GM21825 (cell line): ENCODE results near the gene SH3RF3.
"Not testable (repeated sequence)": the region's sequence is repeated elsewhere in the genome, so short reads cannot be mapped to it uniquely, and the experiment has no call there.

Experiments
- ATAC-seq: cut with Tn5 transposase; IDR thresholded peaks from one replicate; pipeline ENCODE4 v1.9.1; 2021; ENCODE audit warnings: mild to moderate bottlenecking, moderate library complexity; ENCODE audit not compliant: unreplicated experiment

Gene SH3RF3

DNA sequence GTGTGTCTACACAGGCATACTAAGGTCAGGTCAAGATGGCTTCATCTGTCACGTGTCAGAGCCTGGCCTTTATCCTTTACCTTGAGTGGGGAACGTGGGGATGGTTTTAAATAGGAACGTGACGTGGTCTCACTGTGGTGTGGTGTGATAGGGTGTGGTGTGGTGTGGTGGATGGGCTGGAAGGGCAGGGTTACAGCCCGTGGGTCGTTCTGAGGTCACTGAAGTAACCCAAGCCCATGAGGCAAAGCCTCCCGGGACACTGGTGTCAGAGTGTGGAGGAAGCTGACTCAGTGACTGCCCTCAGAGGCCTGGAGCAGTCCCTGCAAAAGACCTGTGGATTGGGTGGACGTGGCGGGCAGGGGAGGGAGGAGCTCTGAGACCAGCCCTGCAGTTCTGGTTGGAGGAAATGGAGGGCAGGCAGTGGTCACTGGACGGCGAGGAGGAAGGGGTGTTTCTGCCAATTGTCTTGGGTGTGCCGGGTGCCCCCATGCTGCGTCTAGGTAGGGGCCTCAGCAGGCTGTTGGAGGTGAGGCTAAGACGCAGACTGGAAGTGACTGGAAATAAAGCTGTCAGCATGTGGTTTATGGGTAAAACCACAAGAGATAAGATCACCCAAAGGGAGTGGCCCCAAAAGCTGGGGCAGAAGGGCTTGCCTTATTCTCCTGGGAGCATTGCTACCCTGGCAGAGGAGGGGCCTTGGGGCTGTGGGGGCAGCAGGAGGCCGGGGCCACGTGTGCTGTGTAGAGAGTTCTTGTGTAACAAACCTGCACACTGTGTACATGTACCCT lies 84.8 kb downstream of the SH3RF3 start:
- ATAC-seq: peak; percentile 64

DNA sequence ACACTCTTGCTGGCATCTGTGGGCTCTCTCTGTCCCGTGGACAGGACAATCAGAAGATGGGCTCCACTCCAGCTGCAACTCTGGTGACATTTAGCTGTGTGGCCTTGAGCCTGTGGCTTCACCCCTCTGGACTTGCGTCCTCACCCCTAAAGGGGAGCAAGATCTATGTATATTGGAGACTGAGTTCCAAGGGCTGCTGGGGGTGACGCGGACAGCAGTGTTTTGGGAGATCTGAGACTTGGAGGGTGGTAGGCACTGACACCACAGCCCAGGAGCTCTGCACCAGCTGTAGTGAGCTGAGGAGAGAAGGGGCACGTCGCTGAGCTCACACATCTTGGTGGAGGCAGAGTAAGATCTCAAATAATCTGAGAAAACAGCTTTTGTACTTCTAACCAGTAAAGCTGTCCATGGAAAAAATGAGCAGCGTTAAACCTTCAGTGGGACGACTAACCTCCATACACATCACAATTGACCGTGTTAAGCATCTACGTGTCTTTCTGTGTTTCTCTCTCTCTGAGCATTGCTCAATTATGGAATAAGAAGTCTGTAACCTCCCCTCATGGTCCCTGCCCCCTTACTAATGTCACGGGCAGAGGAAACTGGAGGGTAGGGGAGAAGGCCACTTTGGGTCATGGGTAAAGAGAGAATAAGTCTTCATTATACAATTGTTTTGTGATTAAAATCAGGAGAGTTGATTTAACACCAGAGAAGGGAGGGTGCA lies 85.8 kb downstream of the SH3RF3 start:
- no peak for ATAC-seq

DNA sequence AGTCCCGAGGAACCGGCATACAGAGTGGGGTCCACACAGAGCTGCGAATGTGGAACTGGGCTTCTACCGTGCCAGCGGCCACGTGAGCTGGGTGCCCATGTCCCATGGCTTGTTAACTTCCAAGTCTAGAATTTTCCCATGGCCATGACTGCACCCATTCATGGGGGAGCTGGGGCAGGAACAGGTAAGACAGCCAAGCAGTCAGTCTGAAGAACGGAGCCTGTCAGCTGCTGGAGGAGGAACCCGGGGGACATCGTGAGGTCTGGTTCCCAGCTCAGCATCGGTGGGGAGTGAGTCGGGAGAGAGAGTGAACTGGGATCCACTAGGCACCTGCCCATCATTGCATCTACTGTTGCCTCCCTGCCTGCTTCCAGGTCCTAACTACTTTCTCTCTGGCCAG lies 86.9 kb downstream of the SH3RF3 start:
- no peak for ATAC-seq

DNA sequence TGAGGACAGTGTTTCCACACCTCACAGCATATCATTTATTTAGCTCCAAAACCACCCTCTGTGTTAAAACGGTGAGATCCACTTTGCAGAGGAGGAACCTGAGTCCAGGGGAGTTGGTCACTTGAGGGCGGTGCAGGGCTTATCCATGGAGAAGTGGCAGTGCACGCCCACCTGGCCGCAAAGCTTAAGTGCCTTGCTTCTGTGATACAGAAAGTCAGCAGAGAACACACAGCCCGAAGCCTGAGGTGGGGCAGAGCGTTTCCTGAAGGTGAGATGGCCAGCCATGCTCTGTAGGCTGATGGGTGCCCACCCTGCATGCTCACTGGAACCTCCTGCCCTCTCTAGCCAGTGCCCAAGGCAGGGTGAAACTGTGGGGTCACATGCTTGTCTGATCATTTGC lies 87.3 kb downstream of the SH3RF3 start:
- ATAC-seq: no peak

DNA sequence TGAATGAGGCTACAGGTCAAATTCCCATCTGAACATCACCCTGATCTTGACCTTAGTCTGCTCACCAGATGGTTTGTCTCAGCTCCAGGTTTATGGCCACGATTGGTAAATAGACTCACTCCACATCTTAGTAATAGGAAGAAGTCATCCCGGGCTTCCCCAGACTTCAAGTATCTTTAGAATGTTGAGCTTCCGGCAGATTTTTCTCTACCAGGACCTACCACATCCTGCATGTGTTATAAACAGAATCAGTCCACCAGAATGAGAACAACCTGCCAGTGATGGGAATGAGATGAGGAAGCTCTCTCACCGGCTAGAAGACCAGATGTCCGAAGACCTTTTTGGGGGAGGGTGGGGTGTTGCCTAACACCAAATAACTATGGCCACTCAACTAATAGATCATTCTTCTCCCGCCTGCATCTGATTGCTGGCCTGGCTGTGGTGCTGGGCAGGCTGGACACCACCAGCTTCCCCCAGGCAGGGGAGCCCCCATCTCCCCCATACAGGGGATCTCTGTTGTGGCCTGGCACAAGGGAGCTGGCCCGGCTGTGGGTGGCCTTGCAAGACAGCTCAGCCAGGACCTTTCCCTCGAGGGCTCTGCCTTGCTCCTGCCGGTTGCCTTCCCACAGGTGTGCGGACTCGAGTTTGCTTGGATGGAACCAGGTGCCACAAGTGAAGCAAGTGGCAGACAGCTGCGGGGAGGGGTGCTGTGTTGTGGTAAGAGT lies 88.5 kb downstream of the SH3RF3 start:
- no peak for ATAC-seq

DNA sequence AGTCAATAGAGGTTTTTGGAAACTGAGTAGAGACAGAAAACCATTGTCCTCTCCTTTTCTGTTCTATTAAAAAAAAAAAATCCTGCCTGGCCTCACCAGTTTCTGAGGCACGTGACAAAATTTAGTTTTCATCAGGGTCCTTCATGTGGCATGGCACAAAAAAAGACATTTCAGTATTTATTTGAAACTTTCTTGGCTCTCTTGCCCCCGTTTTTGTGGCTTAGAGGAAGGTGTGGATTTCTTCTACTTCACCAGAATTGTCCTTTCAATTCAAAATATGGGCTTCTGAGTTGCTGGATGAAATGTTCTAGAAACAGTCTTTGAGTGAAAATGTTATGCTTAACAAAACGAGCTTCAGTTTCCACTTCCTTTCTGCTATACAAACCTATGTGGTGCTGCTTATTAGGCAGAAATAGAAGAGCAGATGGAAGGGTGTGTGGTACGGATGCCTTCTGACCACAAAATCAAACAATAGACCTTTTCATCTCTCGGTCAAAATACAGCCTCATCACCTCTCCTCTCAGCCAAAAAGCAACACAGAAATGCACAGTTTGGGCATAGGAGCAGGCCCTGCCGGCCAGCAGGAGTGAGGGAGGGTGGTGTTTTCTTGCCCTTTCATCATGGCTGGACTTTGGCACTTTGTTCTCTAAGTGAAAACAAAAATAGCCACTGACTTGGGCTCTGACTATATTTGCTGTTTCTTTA lies 89.2 kb downstream of the SH3RF3 start:
- peak; percentile 43 for ATAC-seq

DNA sequence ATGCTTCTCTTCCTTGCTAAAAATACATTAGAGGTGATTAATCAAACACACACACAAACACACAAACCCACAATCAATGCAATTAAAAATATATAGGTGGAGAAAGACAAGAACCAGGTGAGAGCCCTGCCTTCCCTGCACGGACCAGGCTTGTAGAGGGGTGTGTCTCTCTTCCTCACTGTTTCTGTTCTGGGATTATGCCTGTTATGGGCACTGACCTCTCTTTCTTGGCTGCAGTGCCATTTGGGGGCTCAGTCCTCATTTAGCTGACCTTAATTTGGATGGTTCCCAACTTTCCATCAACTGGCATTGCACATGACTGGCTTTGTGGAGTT lies 89.8 kb downstream of the SH3RF3 start:
- no peak for ATAC-seq

DNA sequence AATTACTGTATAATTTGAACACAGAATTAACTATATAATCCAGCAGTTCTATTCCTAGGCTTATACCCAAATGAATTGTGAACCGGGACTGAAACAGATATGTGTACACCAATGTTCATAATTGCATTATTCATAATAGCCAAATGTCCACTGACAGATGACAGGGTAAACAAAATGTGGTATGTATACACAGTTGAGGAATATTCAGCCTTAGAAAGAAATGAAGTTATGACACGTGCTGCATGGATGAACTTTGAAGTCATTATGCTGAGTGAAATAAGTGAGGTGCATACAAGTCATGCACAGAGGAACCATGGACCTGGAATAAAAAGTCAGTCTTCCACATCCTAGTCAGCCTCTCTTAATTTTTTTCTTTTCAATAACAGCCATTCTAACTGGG lies 91.9 kb downstream of the SH3RF3 start:
- ATAC-seq: no peak

DNA sequence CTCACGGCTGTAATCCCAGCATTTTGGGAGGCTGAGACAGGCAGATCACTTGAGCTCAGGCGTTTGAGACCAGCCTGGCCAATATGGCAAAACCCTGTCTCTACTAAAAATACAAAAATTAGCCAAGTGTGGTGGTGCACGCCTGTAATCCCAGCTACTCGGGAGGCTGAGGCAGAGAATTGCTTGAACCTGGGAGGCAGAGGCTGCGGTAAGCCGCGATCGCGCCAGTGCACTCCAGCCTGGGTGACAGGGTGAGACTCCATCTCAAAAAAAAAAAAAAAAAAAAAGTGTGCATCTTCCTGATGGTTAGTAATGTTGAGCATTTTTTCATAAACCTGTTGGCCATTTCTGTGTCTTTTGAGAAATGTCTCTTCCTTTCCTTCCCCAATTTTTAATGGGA lies 92.3 kb downstream of the SH3RF3 start:
- ATAC-seq: not testable (repeated sequence)

DNA sequence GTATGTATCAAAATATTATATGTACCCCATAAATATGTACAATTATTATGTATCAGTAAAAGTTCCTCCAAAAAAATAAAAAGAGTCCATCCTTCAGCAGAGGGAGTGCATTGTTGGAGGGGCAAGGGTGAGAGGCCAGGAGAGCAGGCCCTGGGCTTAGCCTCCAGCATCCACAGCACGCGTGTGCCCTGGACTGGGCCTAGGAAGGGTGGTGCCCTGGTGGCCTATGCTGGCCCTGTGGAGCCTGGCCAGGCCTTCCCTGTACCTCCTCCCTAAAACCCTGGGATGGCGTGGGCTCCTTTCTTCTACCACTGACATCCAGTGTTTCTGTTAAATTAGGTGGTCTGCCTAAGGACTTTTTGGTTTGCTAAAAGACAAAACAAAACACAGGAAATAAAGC lies 93.4 kb downstream of the SH3RF3 start:
- no peak for ATAC-seq

DNA sequence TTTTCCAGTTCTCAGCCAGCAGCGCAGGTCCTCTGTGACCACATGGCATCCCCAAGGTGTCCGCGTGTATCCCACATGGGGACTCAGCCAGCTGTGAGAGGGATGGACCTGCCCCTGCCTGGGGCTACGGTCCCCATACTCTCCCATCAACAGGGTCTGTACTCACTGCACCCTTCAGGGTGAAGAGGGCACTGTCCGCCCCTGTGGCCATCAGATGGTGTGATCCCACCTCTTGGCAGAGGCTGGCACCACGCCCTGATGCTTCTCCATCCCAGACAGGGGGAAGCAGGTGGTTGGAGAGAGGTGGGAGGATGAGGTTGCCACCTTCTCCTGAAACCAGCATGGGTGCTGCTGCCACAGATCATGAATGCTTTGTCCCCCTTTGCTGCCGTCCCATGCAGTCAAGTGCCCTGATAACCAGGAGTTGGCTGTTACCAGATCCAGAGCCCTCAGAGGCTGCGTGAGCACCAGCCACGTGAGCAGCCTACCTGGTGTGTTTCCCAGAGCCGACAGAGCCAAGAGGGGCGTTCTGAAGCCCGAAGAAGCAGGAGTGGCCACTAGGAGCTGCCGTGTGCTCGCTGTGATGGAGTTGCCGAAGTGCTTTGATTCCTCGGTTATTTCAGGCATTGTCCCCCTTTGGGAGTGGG lies 93.9 kb downstream of the SH3RF3 start:
- ATAC-seq: no peak

DNA sequence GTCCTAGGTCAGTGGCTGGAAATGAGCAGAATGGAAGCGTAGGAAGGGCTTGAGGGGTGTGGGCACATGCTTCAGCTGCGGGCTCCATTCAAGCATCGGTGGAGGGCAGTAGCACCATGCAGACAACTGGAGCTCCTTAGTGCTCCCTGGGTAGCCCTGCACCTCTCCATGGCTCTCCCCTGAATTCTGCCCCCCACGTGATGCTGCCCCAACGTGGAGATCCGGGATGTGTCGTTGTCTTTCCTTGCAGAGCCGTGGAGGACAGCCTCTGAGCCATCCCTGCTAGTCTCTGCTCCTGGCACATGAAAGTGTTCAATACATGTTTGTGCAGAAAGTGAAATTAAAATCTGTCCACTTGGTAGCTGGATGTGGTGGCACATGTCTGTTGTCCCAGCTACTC lies 94.5 kb downstream of the SH3RF3 start:
- no peak for ATAC-seq

DNA sequence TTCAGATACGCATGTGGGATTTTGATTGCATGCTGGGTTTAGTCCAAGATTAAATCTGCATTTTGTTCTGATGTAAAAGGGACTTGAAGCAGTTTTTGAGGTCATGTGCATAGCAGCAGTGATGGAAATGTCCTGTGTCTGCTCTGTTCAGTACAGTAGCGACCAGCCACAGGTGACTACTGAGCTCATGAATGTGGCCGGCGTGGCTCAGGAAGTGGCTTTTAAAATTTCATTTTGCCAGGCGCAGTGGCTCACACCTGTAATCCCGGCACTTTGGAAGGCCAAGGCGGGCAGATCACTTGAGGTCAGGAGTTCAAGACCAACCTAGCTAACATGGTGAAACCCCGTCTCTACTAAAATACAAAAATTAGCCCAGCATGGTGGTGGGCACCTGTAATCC lies 95.3 kb downstream of the SH3RF3 start:
- not testable (repeated sequence) for ATAC-seq

DNA sequence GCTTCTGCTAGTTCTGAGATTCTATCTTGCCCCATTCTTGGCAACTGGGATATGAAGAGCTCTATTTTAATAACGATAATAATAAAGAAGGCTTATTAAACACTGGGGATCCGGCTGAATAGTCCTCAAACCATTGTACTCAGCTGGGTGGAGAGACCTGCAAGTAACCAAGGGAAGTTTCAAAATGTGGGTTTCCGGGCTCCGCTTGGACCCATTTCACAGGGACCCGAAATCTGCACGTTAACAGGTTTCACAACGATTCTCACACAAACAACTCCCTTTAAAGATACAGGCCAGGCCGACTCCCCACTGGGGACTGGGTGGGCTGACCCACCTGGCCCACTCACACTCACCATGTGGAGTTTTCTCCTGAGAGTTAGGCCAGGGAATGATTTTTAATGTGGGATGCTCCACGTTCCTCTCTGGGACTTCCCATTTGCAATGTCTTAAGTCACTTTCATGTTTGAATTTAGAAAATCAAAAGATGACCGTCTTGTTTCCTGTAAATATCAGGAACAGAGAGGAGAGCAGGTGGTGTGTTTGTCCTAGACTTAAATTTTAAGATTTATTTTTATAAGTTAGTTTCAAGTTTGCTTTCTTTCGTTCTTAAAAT lies 96.3 kb downstream of the SH3RF3 start:
- no peak for ATAC-seq

DNA sequence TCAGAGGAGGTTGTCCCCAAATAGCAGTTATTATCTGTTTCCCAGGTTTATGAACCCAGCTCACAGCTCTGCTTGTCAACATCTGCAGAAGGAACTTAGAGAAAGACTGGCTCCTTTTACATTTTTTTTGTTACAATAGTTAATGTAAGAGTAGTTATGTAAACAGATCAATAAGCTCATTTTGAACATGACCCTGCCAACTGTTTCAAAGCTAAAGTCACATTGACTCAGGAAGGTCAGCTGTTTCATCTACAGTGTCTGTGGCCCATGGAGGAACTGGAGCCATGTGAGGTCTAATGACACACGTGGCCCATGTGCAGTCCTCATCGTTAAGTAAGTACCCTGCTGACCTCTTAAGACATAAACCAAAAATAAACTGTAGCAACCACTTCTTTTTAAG lies 97.1 kb downstream of the SH3RF3 start:
- no peak for ATAC-seq

DNA sequence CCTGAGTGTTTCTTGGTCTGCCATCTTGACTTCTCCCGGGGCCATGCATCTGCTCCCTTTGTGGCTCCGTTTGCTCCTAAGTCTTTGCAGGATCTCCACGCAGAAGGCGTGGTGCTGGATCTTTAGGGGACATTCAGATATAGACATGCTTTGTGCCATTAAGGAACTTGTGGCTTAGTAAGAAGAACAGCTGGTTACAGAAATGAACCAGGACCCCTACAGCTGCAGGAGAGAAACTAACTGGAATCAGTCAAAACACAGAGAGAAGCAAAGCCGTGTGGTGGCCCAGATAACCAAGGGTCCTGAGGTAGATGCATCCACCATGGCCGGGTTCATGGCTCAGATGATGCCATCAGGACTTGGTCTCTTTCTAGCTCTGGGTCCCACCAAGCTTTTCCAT lies 97.6 kb downstream of the SH3RF3 start:
- ATAC-seq: no peak

DNA sequence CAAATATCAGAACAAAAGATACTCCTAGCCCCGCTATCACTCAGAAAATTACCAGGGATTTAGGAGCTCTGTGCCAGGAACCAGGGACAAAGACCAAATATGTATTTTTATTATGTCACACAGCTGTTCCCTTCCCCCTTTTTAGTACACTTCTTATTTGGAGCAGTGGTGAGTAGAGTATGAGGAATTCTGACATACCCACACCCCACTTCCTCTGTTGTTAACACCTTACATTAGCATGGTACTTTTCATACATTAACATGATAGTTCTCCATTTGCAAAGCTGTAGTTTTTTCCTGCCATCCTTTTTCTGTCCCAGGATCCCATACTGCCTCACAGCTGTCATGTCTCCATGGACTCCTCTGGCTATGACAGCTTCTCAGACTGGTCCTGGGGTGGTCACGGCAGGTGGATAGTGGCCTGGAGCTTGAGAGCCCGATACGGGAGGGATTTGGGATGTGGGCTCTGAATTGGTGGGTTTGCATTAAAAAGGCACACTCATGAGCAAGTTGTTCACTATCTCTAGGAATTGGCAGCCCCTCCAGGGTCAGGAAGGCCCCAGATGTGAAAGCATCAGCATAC lies 100.2 kb downstream of the SH3RF3 start:
- ATAC-seq: no peak

DNA sequence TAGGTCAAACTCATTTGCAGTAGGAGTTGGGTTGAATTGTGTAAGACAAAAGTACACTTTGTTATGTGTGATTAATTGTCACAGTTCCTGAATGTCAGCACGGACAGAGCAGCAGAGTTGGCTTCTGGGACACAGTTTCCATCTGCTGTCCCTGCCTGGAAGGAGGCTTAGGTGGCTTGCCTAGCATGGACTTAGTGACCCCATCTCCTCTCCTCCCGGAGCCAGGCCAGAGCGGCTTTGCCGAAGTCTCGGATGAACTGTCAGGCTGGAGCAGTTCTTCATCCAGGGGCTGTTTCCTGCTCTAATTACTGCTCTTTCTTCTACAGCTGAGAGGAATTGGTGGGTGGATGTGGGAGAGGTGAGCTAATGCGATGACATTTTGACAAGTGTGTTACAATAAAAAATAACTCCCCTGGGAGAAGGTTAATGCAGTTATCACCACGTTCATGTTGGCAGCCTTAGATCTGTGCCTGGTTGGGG lies 102.0 kb downstream of the SH3RF3 start:
- ATAC-seq: no peak

DNA sequence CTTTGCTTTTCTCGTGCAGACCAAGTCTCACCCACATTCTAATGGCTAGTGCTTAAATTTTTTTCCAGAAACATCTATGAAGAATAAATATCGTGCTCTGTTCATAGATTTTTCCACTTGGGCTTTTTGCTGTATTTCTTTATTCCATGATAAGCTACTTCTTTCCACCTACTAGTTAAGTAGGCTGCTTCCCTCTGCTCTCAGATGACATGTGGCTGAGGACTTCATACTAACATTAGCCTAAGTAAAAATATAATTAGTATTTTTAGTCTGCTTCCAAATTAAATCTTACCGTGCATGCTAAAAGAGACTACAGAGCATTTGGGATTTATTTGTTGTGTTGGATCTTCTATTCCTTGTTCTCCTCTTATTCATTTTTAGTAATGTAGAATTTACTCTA lies 102.4 kb downstream of the SH3RF3 start:
- ATAC-seq: no peak
